K562 (cell line): ENCODE measurements around the gene EVI5L. TPM values are rescaled to one million over a fixed set of nuclear protein-coding genes. Genes with fewer than 3 reads are reported as not detected.

Experiments
- ATAC-seq: fragments of 200-7000 bp; cut with Tn5 transposase; 3 replicates; pipeline ENCODE4 v1.9.1; 2020; ENCODE audit warnings: moderate library complexity
- BruUV-seq: library from RNA; stranded (reverse); fragments of 400-500 nt; replicated peaks from 2 replicates; lab custom pipeline; 2021; lab: Mats Ljungman, UMichigan
- CTCF ChIA-PET: fragments of 300-600 bp; formaldehyde crosslinking; extraction: SDS; loops from one replicate; lab custom pipeline; 2021; ENCODE audit warnings: low intra/inter-chr PET ratio; lab: Yijun Ruan, JAX
- POLR2A ChIA-PET: fragments of 300-600, 350-650 bp; sonication (Branson Sonifier 250); formaldehyde crosslinking; extraction: SDS; loops from one replicate; lab custom pipeline; 2021; ENCODE audit warnings: antibody characterized with exemption, inconsistent platforms; lab: Yijun Ruan, JAX
- DNase-seq, 4 experiments: peaks; one replicate each; pipeline versions ENCODE4 v3.0.0 to v3.0.0-alpha.2; 2011 to 2018; ENCODE audit warnings: low spot score in 3 of 4, mixed read lengths in 3 of 4; ENCODE audit errors: extremely low read depth in 1 of 4
- FAIRE-seq: peaks from 2 replicates; lab custom pipeline; 2011; peaks lifted over from hg19 to GRCh38; lab: Jason Lieb, UNC
- H2AFZ ChIP-seq: 2 replicates; pipeline ENCODE4 v1.6.0; 2011; ENCODE audit warnings: low read depth, low read length, control low read depth, inconsistent platforms
- H3K27ac ChIP-seq: fragments of 200-600 bp; 3 replicates; pipeline ENCODE4 v1.8.0; 2011; ENCODE audit warnings: low read depth, mild to moderate bottlenecking, control low read depth, inconsistent platforms, low read length, moderate library complexity, mixed read lengths; ENCODE audit errors: extremely low read depth
- H3K27me3 ChIP-seq, 2 experiments: fragments of 300-600 bp in 1 of 2; 2 replicates in 1 of 2; 3 replicates in 1 of 2; pipeline versions ENCODE4 v1.6.0 to v1.8.0; 2011; ENCODE audit warnings: inconsistent platforms in 2 of 2, low read length in 2 of 2, mild to moderate bottlenecking in 1 of 2, mixed read lengths in 1 of 2, moderate library complexity in 1 of 2; ENCODE audit not compliant: control insufficient read depth in 2 of 2, insufficient read depth in 2 of 2
- H3K36me3 ChIP-seq: fragments of 300-600 bp; 3 replicates; pipeline ENCODE4 v1.8.0; 2011; ENCODE audit warnings: mild to moderate bottlenecking, low read length, inconsistent platforms; ENCODE audit not compliant: control insufficient read depth, insufficient read depth
- H3K4me1 ChIP-seq, 2 experiments: fragments of 200-600 bp in 1 of 2; replicated peaks in 1 of 2; 2 replicates in 1 of 2; 3 replicates in 1 of 2; pipeline versions ENCODE4 v1.5.1 to v1.8.0; 2011; ENCODE audit warnings: inconsistent platforms in 2 of 2, low read length in 2 of 2, mild to moderate bottlenecking in 1 of 2, mixed read lengths in 1 of 2, moderate library complexity in 1 of 2; ENCODE audit not compliant: control insufficient read depth in 2 of 2, insufficient read depth in 2 of 2
- H3K4me2 ChIP-seq: 2 replicates; pipeline ENCODE4 v1.6.1; 2011; ENCODE audit warnings: low read length, control low read depth, inconsistent platforms, mixed read lengths; ENCODE audit not compliant: insufficient read depth
- H3K4me3 ChIP-seq: fragments of 200-600 bp; sonication (generic), shearing (Covaris generic); 2 replicates; pipeline ENCODE4 v1.5.1; 2016; ENCODE audit warnings: control low read depth, inconsistent platforms
- H3K79me2 ChIP-seq: fragments of 200-600 bp; 3 replicates; pipeline ENCODE4 v1.8.0; 2011; ENCODE audit warnings: low read length, inconsistent platforms; ENCODE audit not compliant: control insufficient read depth, insufficient read depth
- H3K9ac ChIP-seq, 2 experiments: 2 replicates each; pipeline versions ENCODE4 v1.6.0 to v1.6.1; 2011; ENCODE audit warnings: low read depth in 2 of 2, low read length in 2 of 2, control low read depth in 1 of 2, inconsistent platforms in 1 of 2, mild to moderate bottlenecking in 1 of 2, mixed read lengths in 1 of 2; ENCODE audit not compliant: insufficient read depth in 1 of 2
- H3K9me1 ChIP-seq: one replicate; pipeline ENCODE4 v1.6.0; 2011; ENCODE audit warnings: inconsistent platforms, mild to moderate bottlenecking, low read length, moderate library complexity; ENCODE audit not compliant: control insufficient read depth, insufficient read depth
- H3K9me3 ChIP-seq: replicated peaks from 2 replicates; pipeline ENCODE4 v1.5.1; 2011; ENCODE audit warnings: low read depth, low read length, inconsistent platforms; ENCODE audit not compliant: control insufficient read depth, insufficient read depth
- H4K20me1 ChIP-seq: replicated peaks from 2 replicates; pipeline ENCODE4 v1.6.1; 2011; ENCODE audit warnings: low read length, inconsistent platforms, mixed read lengths; ENCODE audit not compliant: control insufficient read depth, insufficient read depth
- CEBPB ChIP-seq: fragments of 450-650 bp; IDR thresholded peaks from 2 replicates; pipeline ENCODE4 v1.6.1; 2016; ENCODE audit warnings: missing genetic modification characterization, missing compliant biosample characterization
- FOXJ3 ChIP-seq: sonication (generic); formaldehyde crosslinking; IDR thresholded peaks from 2 replicates; pipeline ENCODE4 v1.4.0; 2020; ENCODE audit warnings: mild to moderate bottlenecking, missing genetic modification reagents
- HDAC1 ChIP-seq, 2 experiments: fragments of 450-650 bp; IDR thresholded peaks; 2 replicates each; pipeline ENCODE4 v1.6.1; 2016 to 2017; ENCODE audit warnings: inconsistent platforms in 1 of 2, mild to moderate bottlenecking in 1 of 2, moderate library complexity in 1 of 2
- MYC ChIP-seq, 2 experiments: fragments of 250-450 bp in 1 of 2; sonication (Bioruptor Pico) in 1 of 2; IDR thresholded peaks; 2 replicates each; pipeline versions ENCODE4 v1.5.1 to v1.6.1; 2012 to 2021; ENCODE audit warnings: low read depth in 2 of 2, borderline replicate concordance in 1 of 2, improper control_type of control experiment in 1 of 2, low read length in 1 of 2, mild to moderate bottlenecking in 1 of 2, moderate library complexity in 1 of 2
- NFIC ChIP-seq: fragments of 450-650 bp; IDR thresholded peaks from 2 replicates; pipeline ENCODE4 v1.6.1; 2017; ENCODE audit warnings: mild to moderate bottlenecking, inconsistent platforms
- NONO ChIP-seq, 2 experiments: fragments of 200-400 bp in 1 of 2; fragments of 450-650 bp in 1 of 2; formaldehyde crosslinking in 1 of 2; IDR thresholded peaks; 2 replicates each; pipeline ENCODE4 v1.6.1; 2017; ENCODE audit warnings: low read depth in 2 of 2, mild to moderate bottlenecking in 2 of 2, moderate library complexity in 2 of 2, low read length in 1 of 2
- OTX1 ChIP-seq: fragments of 450-650 bp; formaldehyde crosslinking; IDR thresholded peaks from 2 replicates; pipeline ENCODE4 v1.4.0; 2022; ENCODE audit warnings: mild to moderate bottlenecking
- RB1 ChIP-seq: fragments of 450-650 bp; IDR thresholded peaks from 2 replicates; pipeline ENCODE4 v1.6.1; 2017; ENCODE audit warnings: low read depth, mild to moderate bottlenecking
- SREBF2 ChIP-seq: sonication (generic); formaldehyde crosslinking; IDR thresholded peaks from 2 replicates; pipeline ENCODE4 v1.4.0; 2020; ENCODE audit warnings: mild to moderate bottlenecking, missing genetic modification reagents
- XRCC4 ChIP-seq: IDR thresholded peaks from one replicate; pipeline ENCODE4 v1.6.1; 2011; ENCODE audit not compliant: insufficient read depth, insufficient read length; ENCODE audit errors: extremely low read depth
- YY1 ChIP-seq, 3 experiments: IDR thresholded peaks; 2 replicates each; pipeline ENCODE4 v1.6.1; 2011; ENCODE audit warnings: low read length in 2 of 3, mild to moderate bottlenecking in 2 of 3, moderate library complexity in 2 of 3, borderline replicate concordance in 1 of 3, control low read depth in 1 of 3, low read depth in 1 of 3; ENCODE audit not compliant: insufficient read depth in 3 of 3, insufficient replicate concordance in 2 of 3, control insufficient read depth in 1 of 3, insufficient read length in 1 of 3; ENCODE audit errors: extremely low read depth in 1 of 3
- ZFPM2 ChIP-seq: fragments of 250-450 bp; sonication (Bioruptor Pico); IDR thresholded peaks from 2 replicates; pipeline ENCODE4 v1.5.1; 2022; ENCODE audit warnings: mild to moderate bottlenecking
- ZNF444 ChIP-seq: fragments of 250-450 bp; sonication (Bioruptor Pico); IDR thresholded peaks from 2 replicates; pipeline ENCODE4 v1.4.0; 2020; ENCODE audit warnings: mild to moderate bottlenecking, moderate library complexity
- ZNF551 ChIP-seq: fragments of 250-450 bp; sonication (Bioruptor Pico); IDR thresholded peaks from 2 replicates; pipeline ENCODE4 v1.5.0; 2021; ENCODE audit warnings: mild to moderate bottlenecking, moderate library complexity
- ZNF75A ChIP-seq: fragments of 450-650 bp; formaldehyde crosslinking; IDR thresholded peaks from 2 replicates; pipeline ENCODE4 v1.4.0; 2020; ENCODE audit warnings: mild to moderate bottlenecking
- WGBS: fragments of 100-300 bp; shearing (Covaris generic); methylation state at CpG from one replicate; pipeline ENCODE4 v1.1.6; 2016; ENCODE audit warnings: low coverage, mixed read lengths; ENCODE audit not compliant: insufficient coverage; ENCODE audit errors: missing lambda C conversion rate; 5-methylcytosine and 5-hydroxymethylcytosine counted together
- in situ Hi-C: fragments of 300-500 bp; cut with MboI; formaldehyde crosslinking; loops from 4 replicates; pipeline ENCODE4 v1.15.0; 2018; ENCODE audit warnings: inconsistent platforms, mixed read lengths
- intact Hi-C: fragments of 100-400 bp; cut with micrococcal nuclease; formaldehyde crosslinking; loops from 2 replicates; pipeline ENCODE4 v1.14.2; 2022
- polyA plus RNA-seq, 8 experiments: library from polyadenylated mRNA; depleted of rRNA in 4 of 8; stranded (reverse) in 5 of 8; unstranded in 3 of 8; fragments of >200 nt; fragmentation: Nextera tagmentation in 2 of 8; fragmentation: Illumina TruSeq in 1 of 8; extraction: Ambion mirVana in 2 of 8; extraction: Trizol in 1 of 8; gene quantifications; 2 replicates each; pipeline versions ENCODE4 v1.2.1 to v1.2.3, GENCODE V29; 2011 to 2014; ENCODE audit warnings: inconsistent platforms in 1 of 8, missing spikeins in 1 of 8
- total RNA-seq, 7 experiments: library from RNA; depleted of rRNA in 6 of 7; stranded (reverse); fragments of >200 nt in 6 of 7; fragmentation: Illumina TruSeq in 2 of 7; extraction: Trizol in 2 of 7; gene quantifications; 2 replicates each; pipeline versions ENCODE4 v1.2.1 to v1.2.3, GENCODE V29; 2011 to 2021; ENCODE audit warnings: low replicate concordance in 1 of 7
- TF ChIP-seq, protein P1 (sequence below): fragments of 200-800 bp; sonication (Bioruptor generic); IDR thresholded peaks from 2 replicates; pipeline ENCODE4 v1.6.1; 2017; ENCODE audit warnings: missing genetic modification characterization, missing compliant biosample characterization
- TF ChIP-seq, protein P2 (sequence below): fragments of 450-650 bp; formaldehyde crosslinking; IDR thresholded peaks from 2 replicates; pipeline ENCODE4 v1.4.0; 2022; ENCODE audit warnings: missing genetic modification characterization

The EVI5L gene
- total and polyA plus RNA-seq, 9 of the 15 experiments (the other 6 are each of a cell fraction or from before 2014, with no cell fraction given), result 0.69 to 1.8 (median 1.2) TPM; not detected in 2

DNA sequence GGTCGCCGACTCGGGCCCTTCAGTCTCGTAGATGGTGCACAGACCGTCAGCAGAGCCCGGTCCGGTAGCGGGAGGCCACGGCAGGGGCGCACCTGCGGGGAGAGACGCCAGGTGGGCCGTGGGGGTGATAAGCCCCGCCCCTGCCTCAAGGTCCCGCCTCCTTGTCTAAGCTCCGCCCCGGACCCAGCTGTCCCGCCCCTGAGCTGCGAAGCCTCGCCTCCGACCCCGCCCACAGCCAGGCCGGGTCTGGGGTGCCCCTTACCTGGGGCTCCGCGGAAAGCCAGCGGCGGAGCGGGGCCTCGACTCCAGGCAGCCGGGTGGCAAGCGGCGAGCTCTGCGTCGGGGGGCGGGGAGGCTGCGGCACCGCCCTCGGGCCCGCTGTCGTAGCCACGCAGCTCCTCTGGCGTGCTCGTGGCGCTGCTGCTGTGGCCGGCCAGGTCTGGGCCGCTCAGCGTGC, 39.5 kb downstream of the EVI5L start (continued):
- TF ChIP-seq, protein P1, sequence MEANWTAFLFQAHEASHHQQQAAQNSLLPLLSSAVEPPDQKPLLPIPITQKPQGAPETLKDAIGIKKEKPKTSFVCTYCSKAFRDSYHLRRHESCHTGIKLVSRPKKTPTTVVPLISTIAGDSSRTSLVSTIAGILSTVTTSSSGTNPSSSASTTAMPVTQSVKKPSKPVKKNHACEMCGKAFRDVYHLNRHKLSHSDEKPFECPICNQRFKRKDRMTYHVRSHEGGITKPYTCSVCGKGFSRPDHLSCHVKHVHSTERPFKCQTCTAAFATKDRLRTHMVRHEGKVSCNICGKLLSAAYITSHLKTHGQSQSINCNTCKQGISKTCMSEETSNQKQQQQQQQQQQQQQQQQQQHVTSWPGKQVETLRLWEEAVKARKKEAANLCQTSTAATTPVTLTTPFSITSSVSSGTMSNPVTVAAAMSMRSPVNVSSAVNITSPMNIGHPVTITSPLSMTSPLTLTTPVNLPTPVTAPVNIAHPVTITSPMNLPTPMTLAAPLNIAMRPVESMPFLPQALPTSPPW (CRISPR knock-in tag), result peak; percentile 20
- no peak for TF ChIP-seq XRCC4
- TF ChIP-seq ZNF444 (CRISPR knock-in tag), result no peak
- TF ChIP-seq ZFPM2 (CRISPR knock-in tag), result no peak
- TF ChIP-seq SREBF2, result no peak
- TF ChIP-seq, all 486 proteins: peak for 39

DNA sequence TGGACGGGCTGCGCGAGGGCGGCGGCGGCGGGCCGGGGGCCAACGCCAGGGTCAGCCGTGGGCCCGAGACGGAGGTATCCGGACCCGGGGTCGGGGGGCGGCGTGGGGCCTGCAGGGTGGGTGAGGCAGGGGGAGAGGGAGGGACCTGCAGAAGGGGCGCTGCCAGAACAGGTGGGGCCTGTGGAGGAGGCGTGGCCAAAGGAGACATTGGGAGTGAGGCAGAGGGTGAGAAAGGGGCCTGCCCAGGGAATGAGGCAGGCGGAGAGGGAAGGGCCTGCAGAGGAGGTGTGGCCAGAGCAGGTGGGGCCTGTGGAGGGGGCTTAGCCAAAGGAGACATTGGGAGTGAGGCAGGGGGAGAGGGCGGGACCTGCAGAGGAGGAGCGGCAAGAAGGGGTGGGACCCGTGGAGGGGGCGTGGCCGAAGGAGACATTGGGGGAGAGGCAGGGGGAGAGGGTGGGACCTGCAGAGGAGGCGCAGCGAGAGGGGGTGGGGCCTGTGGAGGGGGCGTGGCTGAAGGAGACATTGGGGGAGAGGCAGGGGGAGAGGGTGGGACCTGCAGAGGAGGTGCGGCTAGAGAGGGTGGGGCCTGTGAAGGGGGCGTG, 40.0 kb downstream of the EVI5L start:
- ChIA-PET POLR2A (interaction anchor here (0.6 to 2.0 kb wide), 13 partner anchors 11 to 783 kb away, joined by 3 to 16 read pairs (median 5); partner anchors contain the start of genes MAP2K7 and SNAPC2), CTCF (no interaction called here)
- Histone ChIP-seq H3K79me2 (no peaks in the 10 kb centered on the region), H2AFZ (peak overlapping the region; percentile 99), H3K36me3 (no peaks in the 10 kb centered on the region), H3K9me3 (no peaks in the 10 kb centered on the region), H3K27me3 (no peaks in the 10 kb centered on the region; a peak in 1 of 5 replicates), H4K20me1 (peaks cover 13% of the 10 kb centered on the region), H3K9ac (peak overlapping the region; percentile 54 to 88; a peak in 3 of 4 replicates), H3K27ac (peak overlapping the region; percentile 71; the same call in 2 of the 3 replicates), H3K4me2 (peak overlapping the region; percentile 83; the same call in 1 of the 2 replicates), H3K4me3 (peak overlapping the region; percentile 75), H3K9me1 (no peaks in the 10 kb centered on the region), H3K4me1 (peaks cover 15 to 89% of the 10 kb centered on the region in 2 experiments; a peak in 4 of 5 replicates)
- peak; percentile 48 for ATAC-seq
- BruUV-seq, result no TSS peak
- intact Hi-C loops (loop anchor here (2.0 to 5.0 kb wide), 2 partner anchors 33 to 52 kb away; partner anchors contain the start of genes MAP2K7 and SNAPC2), in situ Hi-C loops (no loop called here)
- 0% methylated on average over 1 of the region's 30 CpGs for WGBS
- DNase-seq, result peak; percentile 69 to 96 (median 78)
- FAIRE-seq, result no peak
- peak in 2 of 3 experiments; percentile 18 to 56 for TF ChIP-seq YY1 (IDR thresholded peaks at IDR 0.05; ENCODE audit: borderline replicate concordance in 1 of 3, control insufficient read depth in 1 of 3, extremely low read depth in 1 of 3, insufficient read depth in 3 of 3, insufficient read length in 1 of 3, insufficient replicate concordance in 2 of 3, low read depth in 1 of 3, low read length in 2 of 3)
- no peak for TF ChIP-seq FOXJ3 (CRISPR knock-in tag)
- TF ChIP-seq, protein P2, sequence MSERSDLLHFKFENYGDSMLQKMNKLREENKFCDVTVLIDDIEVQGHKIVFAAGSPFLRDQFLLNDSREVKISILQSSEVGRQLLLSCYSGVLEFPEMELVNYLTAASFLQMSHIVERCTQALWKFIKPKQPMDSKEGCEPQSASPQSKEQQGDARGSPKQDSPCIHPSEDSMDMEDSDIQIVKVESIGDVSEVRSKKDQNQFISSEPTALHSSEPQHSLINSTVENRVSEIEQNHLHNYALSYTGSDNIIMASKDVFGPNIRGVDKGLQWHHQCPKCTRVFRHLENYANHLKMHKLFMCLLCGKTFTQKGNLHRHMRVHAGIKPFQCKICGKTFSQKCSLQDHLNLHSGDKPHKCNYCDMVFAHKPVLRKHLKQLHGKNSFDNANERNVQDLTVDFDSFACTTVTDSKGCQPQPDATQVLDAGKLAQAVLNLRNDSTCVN, result peak; percentile 52; the same call in 1 of the 2 replicates
- TF ChIP-seq NFIC, result peak; percentile 42
- no peak for TF ChIP-seq CEBPB
- TF ChIP-seq ZNF75A (CRISPR knock-in tag), result no peak
- TF ChIP-seq NONO (IDR thresholded peaks at IDR 0.05; ENCODE audit: low read depth in 2 of 2, low read length in 1 of 2), result 0 out of 4 replicates have a peak, but pooled peaks of 1 of the 2 experiments have one; percentile 43
- 0 out of 2 replicates have a peak, but pooled peaks have one; percentile 7 for TF ChIP-seq RB1
- TF ChIP-seq MYC (IDR thresholded peaks at IDR 0.05; ENCODE audit: low read depth, low read length), result 0 out of 2 replicates have a peak, but pooled peaks have one; percentile 0
- no peak for TF ChIP-seq MYC (CRISPR knock-in tag; IDR thresholded peaks at IDR 0.05; ENCODE audit: borderline replicate concordance, low read depth)
- TF ChIP-seq OTX1 (CRISPR knock-in tag), result peak; percentile 34; the same call in 1 of the 2 replicates
- peak in 1 of 2 experiments; percentile 34; a peak in 1 of 4 replicates for TF ChIP-seq HDAC1 (IDR thresholded peaks at IDR 0.05)
- no peak for TF ChIP-seq ZNF551 (CRISPR knock-in tag)
